PC-9 (cell line): Measurements from ENCODE around the gene CS.

Source experiments
- EZH2 ChIP-seq: fragments of 200-600 bp; sonication (generic); IDR thresholded peaks from 2 replicates; pipeline ENCODE4 v1.8.0; 2017; ENCODE audit warnings: antibody characterized with exemption, low read depth
- TF ChIP-seq, protein P1 (sequence below): fragments of 200-600 bp; sonication (generic); conservative IDR thresholded peaks from 2 replicates; pipeline ENCODE4 v1.6.1; 2017; ENCODE audit warnings: mixed run types, antibody characterized with exemption, mild to moderate bottlenecking, moderate library complexity

DNA sequence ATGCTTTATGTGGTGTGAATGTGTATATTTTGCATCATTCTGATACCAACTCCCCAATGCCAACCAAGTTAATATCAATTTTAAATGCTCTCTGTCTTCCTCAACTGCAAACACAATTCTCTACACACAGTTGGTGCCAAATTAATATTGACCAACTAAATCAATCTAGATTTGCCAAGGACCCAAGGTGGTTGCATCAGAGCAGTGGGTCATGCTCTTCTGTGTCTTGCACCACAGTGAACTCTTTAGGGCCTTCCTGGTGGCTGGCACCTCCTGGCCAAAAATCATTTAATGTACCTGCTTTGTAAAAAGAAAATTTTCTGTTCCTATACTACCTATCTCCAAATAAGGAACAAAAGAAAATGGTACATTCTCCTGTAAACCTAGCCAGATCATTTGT lies 19.3 kb downstream of the CS start:
- TF ChIP-seq, protein P1, sequence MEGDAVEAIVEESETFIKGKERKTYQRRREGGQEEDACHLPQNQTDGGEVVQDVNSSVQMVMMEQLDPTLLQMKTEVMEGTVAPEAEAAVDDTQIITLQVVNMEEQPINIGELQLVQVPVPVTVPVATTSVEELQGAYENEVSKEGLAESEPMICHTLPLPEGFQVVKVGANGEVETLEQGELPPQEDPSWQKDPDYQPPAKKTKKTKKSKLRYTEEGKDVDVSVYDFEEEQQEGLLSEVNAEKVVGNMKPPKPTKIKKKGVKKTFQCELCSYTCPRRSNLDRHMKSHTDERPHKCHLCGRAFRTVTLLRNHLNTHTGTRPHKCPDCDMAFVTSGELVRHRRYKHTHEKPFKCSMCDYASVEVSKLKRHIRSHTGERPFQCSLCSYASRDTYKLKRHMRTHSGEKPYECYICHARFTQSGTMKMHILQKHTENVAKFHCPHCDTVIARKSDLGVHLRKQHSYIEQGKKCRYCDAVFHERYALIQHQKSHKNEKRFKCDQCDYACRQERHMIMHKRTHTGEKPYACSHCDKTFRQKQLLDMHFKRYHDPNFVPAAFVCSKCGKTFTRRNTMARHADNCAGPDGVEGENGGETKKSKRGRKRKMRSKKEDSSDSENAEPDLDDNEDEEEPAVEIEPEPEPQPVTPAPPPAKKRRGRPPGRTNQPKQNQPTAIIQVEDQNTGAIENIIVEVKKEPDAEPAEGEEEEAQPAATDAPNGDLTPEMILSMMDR: no peak
- no peak for TF ChIP-seq EZH2
